Germinal center (tissue), 1 donor: ENCODE data around the gene PUM2.

Source experiments
- DNase-seq: peaks from one replicate; pipeline ENCODE4 v3.0.0; 2012; ENCODE audit warnings: mixed read lengths, low spot score

Gene PUM2

DNA sequence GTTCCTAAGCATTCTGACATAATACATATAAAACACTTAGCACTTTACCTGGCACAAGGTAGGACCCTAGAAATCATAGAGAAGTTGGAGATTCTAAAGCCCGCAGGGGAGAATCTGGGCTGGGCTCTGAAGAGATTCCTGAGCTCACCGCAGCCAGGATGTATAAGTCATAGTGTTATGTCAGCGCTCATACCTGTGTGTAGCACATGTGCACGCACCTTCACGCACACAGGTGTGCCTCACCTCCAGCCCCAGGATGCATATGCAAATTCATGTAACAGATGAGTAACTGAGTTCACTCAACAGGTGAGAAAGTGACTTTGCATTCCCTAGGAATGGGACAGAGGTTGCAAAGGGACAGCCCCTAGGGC is 117.8 kb downstream of the PUM2 start:
- no peak for DNase-seq

DNA sequence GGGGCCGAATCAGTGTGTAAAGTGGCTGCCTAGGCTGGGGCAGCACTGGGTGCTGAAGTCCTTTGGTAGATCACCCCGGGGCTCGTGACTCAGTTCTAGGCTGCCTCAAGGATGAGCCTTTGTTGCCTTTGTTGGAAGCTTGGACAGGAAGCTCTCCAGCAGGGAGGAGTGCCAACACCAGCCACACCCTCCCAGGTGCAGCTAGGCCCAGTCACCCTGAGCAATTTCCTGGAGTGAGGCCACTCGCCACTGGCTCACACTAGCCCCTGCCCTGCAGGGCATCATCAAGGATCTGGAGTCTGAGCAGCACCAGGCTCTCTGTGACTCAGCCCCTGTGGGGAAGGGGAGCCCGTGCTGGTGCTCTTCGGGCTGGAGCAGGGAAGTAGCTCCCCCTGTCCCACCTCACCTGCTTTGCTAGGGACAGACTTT is 119.0 kb downstream of the PUM2 start:
- DNase-seq, result no peak

DNA sequence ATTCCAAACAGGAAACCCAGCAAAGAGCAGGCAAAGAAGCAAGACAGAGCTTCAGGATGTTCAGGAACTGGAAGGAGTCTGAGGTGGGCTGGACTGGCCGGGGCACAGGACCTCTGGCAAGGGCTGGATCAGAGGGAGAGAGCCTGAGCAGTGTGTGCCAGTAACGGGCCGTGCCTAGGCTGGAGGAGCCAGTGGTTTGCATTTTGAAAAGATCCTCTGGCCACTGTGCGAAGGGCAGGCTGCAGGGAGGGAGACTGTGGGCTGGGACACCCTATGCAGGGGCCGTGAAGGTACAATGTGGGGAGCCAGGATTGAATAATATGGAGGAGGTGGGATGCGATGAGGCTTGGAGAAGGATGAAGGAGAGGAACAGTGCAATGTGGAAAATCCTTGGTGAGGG is 119.5 kb downstream of the PUM2 start:
- no peak for DNase-seq

DNA sequence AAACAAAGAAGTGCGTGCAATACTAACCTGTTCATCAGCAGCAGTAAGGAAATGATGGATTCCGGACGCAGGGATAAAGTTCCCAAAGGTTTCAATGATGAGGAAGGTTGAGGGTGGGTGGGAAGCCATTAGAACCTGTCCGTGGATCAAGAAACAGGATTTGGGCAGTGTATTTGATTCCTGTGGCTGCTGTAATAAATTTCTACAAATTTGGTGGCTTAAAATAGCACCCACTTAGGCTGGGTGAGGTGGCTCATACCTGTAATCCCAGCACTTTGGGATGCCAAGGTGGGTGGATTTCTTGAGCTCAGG is 120.6 kb downstream of the PUM2 start:
- no peak for DNase-seq

DNA sequence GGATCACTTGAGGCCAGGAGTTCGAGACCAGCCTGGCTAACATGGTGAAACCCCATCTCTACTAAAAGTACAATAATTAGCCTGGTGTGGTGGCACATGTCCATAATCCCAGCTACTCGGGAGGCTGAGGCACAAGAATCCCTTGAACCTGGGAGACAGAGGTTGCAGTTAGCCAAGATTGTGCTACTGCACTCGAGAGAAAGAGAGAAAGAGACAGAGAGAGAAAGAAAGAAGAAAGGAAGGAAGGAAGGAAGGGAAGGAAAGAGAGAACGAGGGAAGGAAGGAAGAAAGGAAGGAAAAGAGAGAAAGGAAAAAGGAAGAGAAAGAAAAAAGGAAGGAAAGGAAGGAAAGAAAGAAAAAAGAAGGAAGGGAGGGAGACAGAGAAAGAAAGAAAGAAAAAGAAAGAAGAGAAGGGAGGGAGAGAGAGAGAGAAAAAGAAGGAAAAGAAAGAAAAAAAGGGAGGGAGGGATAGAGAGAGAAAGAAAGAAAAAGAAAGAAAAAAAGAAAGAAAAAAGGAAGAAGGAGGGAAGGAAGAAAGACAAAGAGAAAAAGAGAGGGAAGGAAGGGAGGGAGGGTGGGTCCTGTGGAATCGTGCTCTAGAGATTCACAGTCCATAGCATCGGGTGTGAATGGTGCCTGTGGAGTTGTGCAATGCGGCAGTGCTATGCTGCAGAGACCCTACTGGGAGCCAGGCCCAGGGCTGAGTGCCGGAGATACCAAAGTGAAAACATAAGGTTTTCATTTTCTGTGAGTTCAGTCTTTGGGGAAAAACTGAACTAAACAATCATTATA is 121.1 kb downstream of the PUM2 start:
- no peak for DNase-seq

DNA sequence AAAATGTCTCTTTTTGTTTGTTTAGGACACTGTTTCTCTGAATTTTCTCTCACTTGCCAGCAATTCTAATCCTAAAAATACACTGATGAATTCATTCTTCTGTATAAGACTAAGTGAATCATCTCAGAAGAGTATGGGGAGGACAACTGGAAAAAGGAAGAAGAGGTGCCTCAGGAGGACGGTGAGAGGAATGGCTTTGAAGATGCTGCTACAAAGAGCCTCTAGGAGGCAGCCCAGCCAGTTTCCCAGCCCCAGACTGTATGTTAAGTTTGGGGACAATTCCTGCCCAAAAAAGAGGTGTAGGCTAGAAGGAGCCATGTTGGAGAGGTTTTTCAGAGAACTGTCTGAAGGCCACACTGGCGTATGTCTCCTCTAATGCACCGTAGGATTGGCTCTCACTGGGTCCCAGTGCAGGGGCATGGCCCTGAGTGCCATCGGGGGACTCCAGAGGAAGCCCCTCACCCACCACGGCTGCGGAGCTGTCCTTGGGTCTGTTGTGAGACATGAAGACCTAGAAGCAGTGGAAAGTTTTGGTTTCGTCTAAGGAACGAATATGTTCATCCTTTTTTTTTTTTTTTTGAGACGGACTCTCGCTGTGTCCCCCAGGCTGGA is 122.6 kb downstream of the PUM2 start:
- DNase-seq, result no peak

DNA sequence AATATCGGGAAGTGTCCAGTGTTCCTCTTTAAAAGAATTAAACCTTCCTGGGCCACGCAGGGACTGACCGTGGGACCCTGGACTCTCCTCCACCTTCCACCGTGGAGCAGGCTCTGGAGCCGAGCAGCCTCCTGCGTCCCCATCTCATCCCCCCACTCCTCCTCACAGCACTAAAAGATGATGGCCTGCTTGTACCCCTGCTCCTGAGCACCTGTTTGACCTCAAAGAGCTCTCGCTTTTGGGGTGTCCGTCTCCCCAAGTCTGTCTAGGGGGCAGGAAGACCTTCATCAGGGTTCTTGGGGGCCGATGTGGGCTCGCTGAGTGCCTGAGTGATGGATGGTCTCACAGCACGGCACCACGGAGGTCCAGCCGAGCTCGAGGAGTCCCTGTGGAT is 124.5 kb downstream of the PUM2 start:
- DNase-seq, result no peak

DNA sequence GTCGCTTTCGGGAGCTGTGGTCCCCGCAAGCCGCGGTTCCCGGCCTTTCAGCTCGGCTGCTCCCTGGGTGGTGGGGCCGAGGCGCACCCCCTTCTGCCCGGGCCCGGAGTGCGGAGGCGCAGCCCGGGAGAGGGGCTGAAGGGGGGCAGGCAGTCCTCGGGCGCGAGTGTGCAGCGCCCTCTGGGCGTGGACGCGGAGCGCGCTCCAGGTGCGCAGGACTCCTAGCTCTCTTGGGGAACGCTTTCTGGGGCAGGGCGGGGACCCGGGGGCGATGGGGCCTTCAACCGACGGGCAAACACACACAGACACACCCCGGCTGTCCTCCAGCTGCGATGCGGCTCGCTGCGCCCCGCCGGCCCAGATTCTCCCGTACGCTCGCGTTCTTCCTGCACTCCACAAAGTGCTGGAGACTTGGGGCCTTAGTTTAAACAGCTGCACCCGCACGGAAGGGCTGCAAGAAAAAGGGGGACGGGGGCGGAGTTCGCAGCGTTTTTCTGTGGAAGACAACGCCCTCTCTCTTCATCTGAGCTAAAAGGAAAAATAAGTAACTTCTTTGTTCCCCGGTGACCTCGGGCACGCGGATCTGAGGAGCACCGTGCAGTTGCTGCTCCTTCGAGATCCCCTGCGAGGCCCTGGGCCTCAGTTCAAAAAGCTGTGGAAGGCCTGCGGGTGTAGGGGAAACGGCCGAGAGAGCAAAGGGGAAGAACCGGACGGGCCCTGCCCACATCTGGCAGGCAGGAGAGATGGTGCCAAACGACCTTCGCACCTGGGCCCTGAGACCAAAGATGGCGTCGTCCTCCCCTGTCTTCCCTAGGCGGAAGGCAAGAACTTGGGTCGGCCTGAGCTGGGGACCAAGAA is 125.1 kb downstream of the PUM2 start:
- peak; percentile 72 for DNase-seq

DNA sequence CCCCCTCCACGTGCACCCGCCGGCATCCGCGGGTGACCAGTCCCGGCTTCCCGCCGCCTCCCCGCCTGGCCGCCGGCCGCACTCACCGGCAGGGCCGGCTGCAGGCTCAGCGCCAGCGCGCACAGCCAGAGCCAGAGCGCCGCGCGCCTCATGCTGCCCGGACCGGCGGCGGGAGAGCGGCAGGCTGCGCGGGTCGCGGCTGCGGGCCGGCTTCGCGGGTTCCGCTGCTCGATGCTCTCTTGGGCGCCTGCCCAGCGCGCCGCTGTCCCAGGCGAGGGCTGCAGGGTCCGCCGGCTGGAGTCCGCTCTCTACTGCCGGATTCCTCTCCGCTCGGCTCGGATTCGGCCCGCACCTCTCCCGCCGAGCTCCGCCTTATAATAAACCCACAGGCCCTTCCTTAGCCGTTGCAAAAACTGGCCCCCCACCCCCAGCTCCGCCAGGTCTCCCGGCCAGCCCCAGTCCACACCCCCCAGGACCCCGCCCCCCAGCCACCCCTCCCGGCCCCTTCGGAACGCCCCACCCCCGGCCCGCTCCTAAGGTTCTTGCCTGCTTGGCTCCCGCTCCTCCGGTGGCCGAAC is 125.8 kb downstream of the PUM2 start, which contains the start of gene SDC1:
TSS of gene SDC1 (minus strand) at position 415 of the 578 bp plus-strand sequence. CDS start at position 152, 263 bp downstream.
- DNase-seq, result peak; percentile 27

DNA sequence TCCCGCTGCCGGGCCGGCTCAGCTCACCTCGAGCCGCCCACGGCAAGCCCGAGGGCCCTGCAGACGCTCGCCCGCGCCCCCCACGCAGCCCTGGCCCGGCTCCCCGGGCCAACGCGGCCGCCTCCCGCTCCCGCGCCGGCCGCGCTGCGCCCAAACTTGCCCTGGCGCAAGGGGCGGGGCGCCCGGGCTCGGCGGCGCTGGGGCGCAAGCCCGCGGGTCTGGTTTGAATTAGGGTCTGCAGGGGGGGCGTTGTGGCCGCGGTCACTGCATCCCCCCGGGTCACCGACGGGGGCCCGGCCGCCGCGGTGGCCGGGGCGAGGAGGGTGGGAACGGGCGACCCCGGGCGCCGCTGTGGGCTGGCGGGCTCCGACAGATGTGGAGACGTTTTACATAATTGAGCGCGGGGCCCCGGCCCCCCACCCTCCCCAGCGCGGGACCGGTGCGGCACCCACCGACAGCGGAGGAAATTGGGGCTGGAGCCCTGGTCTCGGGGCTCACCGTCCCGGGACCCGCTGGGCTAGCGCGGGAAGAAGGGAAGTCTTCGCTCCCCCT is 126.4 kb downstream of the PUM2 start:
- DNase-seq, result peak; percentile 34

DNA sequence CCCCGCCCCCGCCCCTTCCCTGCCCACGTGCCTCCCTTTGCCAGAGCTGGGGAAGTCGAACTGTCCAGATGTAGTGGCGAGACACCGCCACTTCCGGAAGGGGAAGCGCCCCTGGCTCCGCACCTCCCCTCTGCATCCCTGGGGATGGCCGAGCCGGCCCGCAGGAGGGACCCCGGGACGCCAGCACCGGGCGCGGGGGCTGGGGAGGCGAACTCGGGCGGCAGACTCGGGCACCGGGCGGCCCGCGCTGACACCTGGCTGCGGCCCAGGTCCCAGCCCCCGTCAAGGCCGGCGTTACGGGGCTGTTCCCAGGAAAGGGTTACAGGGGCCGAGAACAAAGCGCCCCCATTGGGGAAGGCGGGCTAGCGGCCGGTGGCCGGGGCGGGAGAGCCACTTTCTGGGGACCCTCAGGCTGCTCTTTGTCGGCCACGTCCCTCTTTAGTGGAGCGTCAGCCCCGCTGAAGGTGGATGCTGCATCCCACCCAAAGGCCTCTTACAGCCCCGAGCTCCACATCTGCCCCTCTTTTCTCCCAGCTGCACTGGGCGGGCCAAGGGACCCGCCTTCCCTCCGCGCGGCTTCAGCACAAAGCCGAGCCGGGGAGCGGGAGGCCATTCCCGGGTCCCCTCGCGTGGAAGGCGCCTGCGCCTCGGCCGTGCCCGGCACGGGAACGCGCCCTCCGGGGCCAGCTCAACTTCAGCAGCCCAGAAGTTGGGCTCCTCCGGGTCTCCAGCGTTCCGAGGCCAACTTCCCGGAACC is 127.1 kb downstream of the PUM2 start:
- peak; percentile 25 for DNase-seq

DNA sequence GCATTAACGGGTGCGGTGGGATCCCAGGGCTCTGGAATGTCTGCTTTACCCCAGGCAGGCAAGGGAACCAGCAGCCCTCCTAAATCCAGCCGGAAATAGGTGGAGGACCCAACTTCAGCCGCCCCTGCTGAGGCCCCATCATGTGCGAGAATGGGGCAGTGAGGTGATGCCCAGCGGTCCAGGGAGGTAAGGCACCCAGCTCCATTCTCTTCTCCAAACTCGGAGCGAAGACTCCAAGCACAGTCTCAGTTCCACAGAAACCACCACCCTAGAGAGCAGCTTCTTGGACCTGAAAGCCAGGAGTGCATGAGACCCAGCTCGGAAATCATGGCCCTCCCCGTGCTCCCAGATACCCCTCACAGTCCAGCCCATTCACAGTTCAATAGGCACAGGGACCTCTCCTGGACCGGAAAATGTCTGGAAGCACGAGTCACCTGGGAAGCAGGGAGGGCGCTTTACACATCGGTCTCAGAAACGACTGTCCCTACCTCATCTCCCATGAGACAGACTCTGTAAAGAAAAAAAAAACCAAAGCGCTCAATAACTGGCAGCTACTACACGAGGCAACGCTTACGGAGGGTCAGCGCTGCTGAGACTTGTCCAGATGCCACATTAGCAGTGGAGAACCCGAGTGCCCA is 127.8 kb downstream of the PUM2 start:
- no peak for DNase-seq

DNA sequence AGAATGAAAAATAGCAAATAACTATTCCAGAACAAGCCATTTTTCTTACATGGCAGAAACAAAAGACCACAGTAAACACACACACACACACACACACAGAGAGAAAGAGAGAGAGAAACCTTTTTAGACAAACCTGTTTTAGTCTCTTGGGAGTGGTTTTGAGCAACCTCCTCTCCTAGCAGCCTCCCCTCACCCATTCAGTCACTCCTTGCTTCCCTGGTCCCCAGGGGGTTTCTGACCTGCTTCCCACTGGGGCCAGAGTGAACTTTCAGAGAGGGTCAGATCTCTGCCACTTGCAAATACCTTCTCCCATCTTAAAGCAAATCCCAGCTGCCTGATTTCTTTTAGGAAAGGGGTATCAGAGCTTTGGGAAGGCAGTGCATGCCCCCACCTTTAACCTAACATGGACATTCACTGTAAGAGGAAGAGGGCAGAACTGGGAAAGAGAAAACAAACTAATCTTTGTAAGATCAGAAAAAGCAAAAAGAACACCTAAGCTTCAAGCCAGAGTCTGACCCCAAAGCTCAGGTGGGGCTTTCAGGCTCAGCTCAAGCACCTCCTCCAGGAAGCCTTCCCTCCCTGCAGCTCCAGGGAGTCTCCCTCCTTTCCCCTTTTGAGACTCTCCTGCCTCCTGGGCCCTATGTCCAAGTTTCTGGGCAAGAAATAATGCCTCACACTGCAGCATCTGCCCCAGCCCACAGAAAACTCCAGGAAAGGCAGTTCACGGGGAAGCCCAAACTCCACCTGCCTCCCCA is 128.5 kb downstream of the PUM2 start:
- DNase-seq, result no peak

DNA sequence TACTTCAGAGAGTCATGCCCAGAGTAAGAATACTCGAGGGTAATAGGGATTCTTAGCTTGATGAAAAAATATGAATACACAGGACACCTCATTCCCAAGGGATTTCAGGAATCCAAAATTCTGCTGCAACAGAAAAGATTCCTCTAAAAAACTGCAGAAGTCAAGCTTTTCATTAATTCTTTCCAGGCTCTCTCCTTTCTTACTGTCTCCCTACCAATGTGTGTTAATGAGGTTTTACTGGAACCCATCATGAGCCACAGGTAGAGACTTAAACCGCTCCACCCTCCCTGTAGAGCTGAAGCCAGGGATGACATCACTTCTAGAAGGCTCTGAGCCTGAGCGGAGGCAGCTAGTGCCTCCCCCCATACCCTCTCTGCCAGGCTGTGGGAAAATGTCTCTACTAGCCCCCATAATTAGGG is 129.1 kb downstream of the PUM2 start:
- no peak for DNase-seq

DNA sequence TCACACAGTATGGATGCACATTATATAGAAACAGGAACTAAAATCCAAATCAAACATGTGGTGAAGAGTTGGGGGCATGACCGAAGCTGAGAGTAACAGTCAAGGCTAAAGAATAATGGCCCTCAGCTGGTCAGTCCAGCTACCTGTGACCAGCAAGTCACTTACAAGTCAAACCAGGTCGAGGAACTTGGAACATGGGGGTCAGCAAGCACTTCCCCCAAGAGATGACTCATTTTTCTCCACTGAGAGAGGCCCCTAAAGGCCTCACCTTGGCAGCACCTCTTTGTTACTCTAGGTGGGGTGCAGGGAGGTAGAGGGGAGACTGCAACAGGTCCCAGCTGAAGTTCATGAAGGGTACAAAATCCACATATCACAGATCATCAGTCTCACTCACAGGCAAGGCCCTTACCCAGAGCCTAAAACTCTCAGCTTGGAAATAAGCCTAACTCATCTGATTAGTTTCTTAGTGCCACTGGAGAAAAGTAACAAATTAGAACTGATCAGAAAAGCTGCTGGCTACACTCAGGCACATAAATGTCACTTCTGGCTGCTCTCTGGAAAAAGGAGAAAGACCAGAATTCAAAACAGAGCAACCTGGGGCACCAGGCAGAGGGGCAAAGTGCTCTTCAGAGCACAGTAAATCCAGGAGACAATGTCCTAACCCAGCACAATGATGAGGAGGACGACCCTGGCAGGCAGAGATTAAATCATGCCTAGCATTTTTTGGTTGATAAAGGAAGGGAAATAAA is 129.7 kb downstream of the PUM2 start:
- DNase-seq, result no peak

DNA sequence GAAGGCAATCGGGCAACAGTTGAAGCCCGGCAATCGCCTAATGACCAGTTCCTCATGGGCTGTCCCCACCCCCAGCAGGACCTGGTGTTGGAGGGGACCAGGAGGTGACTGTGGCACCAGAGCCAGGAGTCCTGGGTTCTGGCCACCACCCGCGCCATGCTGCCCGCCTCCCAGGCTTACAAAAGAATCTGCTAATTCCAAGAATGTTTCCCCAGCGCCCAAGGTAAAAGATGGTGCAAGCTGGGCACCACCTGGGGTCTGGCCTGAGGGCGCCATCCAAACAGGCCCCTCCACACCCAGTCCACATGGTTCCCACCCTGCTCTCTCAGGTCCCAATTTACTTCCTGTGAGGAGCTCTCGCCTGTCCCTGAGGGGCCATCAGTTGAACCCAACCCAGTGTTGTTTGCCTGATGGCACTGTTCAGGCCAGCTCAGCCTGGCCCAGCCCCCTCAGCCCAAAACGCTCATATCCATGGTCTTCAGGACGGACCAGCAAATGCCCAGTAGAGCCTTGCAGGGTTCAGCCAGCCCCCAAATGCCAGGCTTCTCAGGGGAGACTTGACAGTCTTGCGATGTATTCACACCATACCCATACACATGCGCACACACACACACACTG is 130.8 kb downstream of the PUM2 start:
- no peak for DNase-seq

DNA sequence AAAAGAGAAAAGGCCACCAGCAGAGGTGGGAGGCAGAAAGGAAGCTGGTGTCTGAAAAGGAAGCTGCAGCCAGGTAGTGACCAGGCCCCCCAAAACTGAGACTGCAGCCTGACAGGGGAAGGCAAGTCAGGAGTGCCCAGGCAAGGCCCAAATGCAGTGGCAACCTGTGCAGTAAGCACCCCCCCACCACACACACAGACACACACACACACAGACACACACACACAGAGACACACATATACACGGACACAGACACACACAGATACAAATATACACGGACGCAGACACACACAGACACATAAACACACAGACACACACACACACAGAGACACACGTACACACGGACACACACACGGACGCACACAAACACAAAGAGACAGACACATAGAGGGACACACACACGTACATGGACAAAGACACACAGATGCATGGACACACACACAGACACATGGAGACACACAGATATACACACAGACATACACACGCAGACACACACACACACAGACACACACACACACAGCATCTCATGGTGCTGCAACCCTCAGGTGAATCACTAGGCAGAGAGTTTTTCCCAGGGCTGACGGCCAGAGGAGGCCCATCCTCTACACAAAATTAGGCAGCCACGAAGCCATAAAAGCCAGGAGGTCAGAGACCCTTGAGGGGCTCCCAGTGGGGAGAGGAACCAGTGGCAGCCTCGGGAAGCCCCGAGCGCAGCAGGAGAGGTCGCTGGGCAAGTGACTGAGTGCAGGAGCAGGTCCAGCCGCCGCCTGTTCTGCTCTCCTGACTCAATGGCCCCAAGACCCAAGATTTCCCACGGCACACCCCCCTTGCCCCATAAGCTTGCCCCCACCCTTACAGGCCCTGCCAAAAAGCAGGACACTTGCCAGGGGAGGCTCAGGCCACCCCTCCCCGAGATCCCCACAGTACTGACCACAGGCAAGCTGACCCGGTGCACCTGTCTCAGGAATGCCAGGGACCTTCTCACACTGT is 132.0 kb downstream of the PUM2 start:
- DNase-seq, result no peak
